Stomach smooth muscle (tissue), 2 donors: ENCODE results near the gene FGF21.
A peak's percentile ranks its signal among the peaks of the same experiment; 100 is the strongest.
"Not testable (repeated sequence)": the region's sequence is repeated elsewhere in the genome, so short reads cannot be mapped to it uniquely, and the experiment has no call there.

Source experiments
- H3K27ac ChIP-seq: one replicate; pipeline ENCODE4 v1.7.0; 2013; ENCODE audit warnings: mild to moderate bottlenecking, low read length, inconsistent platforms
- H3K27me3 ChIP-seq, 2 donors: one replicate each; pipeline ENCODE4 v1.7.0; 2013; ENCODE audit warnings: low read length in 2 of 2; ENCODE audit not compliant: insufficient read depth in 2 of 2, control insufficient read depth in 1 of 2
- H3K36me3 ChIP-seq, 2 donors: one replicate each; pipeline ENCODE4 v1.7.0; 2013; ENCODE audit warnings: low read length in 2 of 2; ENCODE audit not compliant: control insufficient read depth in 2 of 2, insufficient read depth in 2 of 2
- H3K4me1 ChIP-seq: one replicate; pipeline ENCODE4 v1.7.0; 2013; ENCODE audit warnings: low read length; ENCODE audit not compliant: control insufficient read depth, insufficient read depth
- H3K4me3 ChIP-seq, 2 donors: one replicate each; pipeline ENCODE4 v1.7.0; 2013; ENCODE audit warnings: low read length in 2 of 2
- H3K9ac ChIP-seq, 2 donors: one replicate each; pipeline ENCODE4 v1.7.0; 2013; ENCODE audit warnings: low read length in 2 of 2, mild to moderate bottlenecking in 1 of 2
- H3K9me3 ChIP-seq, 2 donors: one replicate each; pipeline ENCODE4 v1.7.0; 2013; ENCODE audit warnings: low read length in 2 of 2; ENCODE audit not compliant: control insufficient read depth in 2 of 2
- donor health status: healthy.
- donor health status: Pancreatic carcinoma.

The FGF21 gene, protein sequence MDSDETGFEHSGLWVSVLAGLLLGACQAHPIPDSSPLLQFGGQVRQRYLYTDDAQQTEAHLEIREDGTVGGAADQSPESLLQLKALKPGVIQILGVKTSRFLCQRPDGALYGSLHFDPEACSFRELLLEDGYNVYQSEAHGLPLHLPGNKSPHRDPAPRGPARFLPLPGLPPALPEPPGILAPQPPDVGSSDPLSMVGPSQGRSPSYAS

DNA sequence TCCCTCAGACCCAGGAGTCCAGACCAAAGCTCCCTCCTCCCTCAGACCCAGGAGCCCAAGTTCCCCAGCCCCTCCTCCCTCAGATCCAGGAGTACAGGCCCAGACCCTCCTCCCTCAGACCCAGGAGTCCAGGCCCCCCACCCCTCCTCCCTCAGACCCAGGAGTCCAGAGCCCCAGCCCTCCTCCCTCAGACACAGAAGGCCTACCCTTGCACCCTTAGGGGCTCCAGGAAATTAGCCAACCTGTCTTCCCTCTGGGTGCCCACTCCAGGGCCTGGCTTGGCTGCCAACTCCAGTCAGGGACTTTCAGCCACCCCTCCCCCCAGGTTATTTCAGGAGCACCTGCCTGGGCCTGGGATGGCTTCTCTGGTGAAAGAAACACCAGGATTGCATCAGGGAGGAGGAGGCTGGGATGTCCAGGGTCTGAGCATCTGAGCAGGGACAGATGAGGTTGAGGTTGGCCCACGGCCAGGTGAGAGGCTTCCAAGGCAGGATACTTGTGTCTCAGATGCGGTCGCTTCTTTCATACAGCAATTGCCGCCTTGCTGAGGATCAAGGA, at the start of gene FGF21:
FGF21 (plus strand) TSS at position 441 of the 558 bp plus-strand sequence. CDS start 713 bp downstream, outside the sequence.
- H3K9ac ChIP-seq = no peak within 1 kb of the TSS

DNA sequence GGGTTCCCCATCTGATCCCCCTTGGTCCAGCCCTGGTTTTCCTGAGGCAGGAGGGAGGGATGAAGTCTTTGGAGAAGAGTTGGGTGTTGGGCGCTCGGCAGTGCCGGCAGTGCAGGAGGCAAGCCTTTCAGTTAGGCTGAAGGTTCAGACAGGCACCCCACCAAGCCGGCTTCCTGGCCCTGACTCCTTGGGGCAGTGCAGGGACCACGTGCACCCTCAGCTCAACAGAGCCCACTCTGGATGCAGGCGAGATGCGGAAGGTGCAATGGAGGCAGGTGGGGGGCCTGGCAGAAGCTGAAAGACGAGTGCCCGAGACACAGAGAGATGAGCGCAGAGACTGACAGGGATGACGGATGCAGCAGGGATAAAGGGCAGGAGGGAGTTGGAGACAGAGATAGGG, 46.9 kb upstream of the FGF21 start:
- no peak overlapping the region for H3K4me3 ChIP-seq
- no peaks in the 10 kb centered on the region for H3K27me3 ChIP-seq
- no peak overlapping the region for H3K27ac ChIP-seq
- peaks cover 0 to 4% of the 10 kb centered on the region in 2 donors for H3K36me3 ChIP-seq
- H3K9ac ChIP-seq = no peak overlapping the region
- peaks cover 10% of the 10 kb centered on the region for H3K4me1 ChIP-seq
- no peaks in the 10 kb centered on the region for H3K9me3 ChIP-seq

More for the DNA sequence above, at the start of gene FGF21:
- H3K36me3 ChIP-seq = no peaks in the 10 kb centered on the region
- no peak within 1 kb of the TSS for H3K4me3 ChIP-seq
- no peak within 1 kb of the TSS for H3K27ac ChIP-seq
- H3K4me1 ChIP-seq = peaks cover 7% of the 10 kb centered on the region
- H3K27me3 ChIP-seq = peaks cover 22 to 29% of the 10 kb centered on the region in 2 donors
- H3K9me3 ChIP-seq = no peaks in the 10 kb centered on the region

DNA sequence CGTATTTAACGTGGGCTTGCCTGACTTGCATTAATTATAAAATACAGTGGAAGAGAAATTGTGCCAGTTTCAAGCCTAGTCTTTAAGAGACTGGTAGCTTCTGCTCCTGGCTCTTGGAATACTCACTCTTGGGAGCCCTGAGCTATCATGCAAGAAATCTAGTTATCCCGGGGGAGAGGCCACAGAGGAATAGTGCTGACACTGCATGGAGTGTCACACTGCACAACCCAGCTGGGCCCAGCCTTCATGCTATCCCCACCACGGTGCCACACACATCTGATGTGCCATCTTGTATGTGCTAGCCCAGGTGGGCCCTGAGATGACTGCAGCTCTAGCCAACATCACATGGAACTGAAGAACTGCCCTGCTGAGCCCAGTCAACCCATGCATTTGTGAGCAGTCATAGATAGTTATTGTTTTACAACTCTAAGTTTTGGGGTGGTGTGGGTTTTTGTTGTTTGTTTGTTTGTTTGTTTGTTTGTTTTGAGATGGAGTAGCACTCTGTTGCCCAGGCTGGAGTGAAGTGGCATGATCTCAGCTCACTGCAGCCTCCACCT, 44.1 kb upstream of the FGF21 start:
- no peaks in the 10 kb centered on the region for H3K36me3 ChIP-seq
- no peak overlapping the region for H3K4me3 ChIP-seq
- H3K9ac ChIP-seq = no peak overlapping the region
- H3K4me1 ChIP-seq = peaks cover 30% of the 10 kb centered on the region
- no peaks in the 10 kb centered on the region for H3K9me3 ChIP-seq
- no peaks in the 10 kb centered on the region for H3K27me3 ChIP-seq
- no peak overlapping the region for H3K27ac ChIP-seq

DNA sequence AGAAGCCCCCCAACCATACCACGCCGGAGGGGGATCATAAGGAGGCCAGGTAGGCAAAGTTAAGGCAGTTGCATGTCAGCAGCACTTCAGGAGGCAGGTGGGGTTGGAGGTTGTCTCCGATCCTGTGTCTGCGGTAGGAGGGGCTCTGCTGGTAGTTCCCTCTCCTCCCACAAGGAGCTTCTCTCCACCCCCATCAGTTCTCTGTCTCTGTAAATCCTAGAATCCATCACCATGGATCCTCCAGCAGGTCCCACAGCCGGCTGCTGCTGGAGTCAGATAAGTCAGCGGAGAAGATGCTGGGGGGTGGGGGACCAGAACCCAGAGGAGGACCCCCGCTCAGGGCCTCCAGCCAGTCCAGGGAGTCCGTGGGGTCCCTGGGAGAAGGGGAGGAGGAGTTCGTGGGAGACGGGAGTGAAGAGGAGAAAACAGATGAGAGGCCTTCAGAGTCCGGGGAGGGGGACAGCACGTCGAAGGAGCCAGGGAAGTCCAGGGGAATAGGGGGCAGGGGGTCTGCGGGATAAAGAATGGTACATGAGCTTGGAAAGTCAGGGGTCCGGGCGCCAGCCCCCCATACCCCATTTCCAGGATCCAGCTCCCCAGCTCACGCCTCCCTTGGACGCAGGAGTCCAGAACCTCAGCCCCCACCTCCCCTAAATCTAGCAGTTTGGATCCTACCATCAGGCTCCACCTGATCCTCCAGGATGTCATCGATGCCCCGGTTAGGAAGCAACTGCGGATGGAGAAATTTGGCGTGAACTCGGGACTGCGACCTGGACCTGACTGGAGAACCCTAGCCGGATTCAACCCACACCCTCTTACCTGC, 42.1 kb upstream of the FGF21 start:
- Histone ChIP-seq H3K9ac (peak overlapping the region; percentile 52 to 71), H3K4me3 (peak overlapping the region; percentile 75 to 85), H3K4me1 (peaks cover 40% of the 10 kb centered on the region), H3K36me3 (no peaks in the 10 kb centered on the region), H3K27me3 (no peaks in the 10 kb centered on the region), H3K9me3 (no peaks in the 10 kb centered on the region), H3K27ac (no peak overlapping the region)

DNA sequence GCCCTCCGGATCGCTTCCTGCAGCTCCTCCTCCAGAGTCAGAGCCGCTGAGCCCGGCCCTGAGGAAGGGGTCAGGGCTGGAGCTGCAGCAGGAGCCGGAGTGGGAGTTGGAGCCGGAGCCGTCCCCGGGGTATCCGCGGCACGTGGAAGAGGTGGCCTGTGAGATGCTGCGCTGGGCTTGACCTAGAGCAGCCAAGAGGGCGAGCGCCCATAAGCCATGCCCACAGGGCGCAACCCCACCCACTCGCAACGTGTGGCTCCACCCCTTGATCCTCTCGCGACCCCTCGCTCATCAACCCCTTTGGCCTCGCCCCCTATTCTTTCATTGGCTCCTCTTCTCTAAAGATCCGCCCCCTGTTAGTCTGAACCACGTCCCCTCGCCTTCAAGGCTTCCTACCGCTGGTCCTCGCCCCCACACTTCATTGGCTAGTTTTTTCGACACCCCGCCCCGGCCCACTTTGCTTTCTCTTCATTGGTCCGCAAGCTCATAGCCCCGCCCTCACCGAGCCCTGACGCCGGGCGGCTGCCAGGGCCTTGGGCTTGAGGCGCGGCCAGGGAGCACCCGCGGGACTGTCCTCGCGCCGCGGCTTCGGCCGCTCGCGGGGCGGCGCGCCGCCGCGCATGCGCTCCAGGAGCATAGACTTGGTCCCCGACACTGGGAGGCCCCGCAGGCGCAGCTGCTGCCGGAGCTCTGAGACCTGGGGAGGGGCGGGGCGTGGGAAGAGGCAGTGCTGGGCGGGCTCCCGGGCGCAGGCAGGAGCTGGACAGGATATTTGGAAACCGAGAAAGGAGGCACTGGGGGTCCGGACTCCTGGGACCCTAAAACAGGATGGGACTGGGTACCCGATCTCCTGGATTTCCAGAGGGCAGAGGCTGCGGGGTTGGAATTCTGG, 41.2 kb upstream of the FGF21 start:
- peak overlapping the region; percentile 85 for H3K27ac ChIP-seq
- peak overlapping the region; percentile 75 to 85 for H3K4me3 ChIP-seq
- no peaks in the 10 kb centered on the region for H3K27me3 ChIP-seq
- H3K9ac ChIP-seq = peak overlapping the region; percentile 84 to 86
- no peaks in the 10 kb centered on the region for H3K9me3 ChIP-seq
- peaks cover 45% of the 10 kb centered on the region for H3K4me1 ChIP-seq
- no peaks in the 10 kb centered on the region for H3K36me3 ChIP-seq

DNA sequence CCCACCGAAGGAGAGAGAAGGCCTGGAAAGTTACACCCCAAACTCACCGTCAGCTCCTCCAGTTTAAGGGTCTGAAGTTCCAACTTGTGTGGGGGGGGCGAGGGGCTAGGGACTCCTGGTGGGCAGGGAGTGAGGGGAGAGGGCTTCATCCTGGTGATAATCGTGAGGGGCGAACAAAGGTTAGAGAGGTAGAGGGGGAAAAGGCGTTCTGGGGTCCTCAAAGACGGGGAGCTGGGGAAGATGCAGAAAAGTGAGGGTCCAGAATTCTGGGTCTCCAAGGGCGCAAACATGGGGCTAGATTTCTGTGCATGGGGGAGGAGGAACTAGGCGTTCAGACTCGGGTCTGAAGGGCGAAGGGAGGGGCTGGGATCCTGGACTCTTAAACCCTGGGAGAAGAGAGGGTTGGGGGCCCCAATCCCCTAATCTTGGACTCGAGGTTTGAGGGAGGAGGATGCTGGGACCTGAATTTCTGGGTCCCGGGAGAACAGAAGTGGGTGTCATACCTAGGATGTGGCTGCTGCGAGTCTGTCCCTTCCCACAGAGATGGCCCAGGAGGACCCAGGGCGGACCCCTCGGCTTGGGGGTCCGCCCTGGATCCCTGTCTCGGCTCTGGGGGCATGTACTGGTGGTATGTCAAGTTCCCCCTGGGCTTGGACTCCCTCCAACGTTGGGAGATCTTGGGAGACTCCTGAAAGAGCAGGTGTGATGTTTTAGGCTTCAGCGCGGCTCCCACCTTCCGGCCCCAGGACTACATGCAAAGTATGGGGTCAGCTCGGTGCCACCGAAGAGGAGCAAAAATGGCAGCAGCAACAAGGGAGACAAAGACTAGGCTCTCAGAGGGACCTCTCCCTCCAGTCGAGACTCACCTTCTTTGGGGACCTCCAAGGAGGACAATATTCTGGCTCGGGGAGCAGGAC, 40.3 kb upstream of the FGF21 start:
- Histone ChIP-seq H3K27ac (peak overlapping the region; percentile 85), H3K9me3 (no peaks in the 10 kb centered on the region), H3K27me3 (no peaks in the 10 kb centered on the region), H3K36me3 (no peaks in the 10 kb centered on the region), H3K4me1 (peaks cover 51% of the 10 kb centered on the region), H3K9ac (peak overlapping the region; percentile 84 to 86), H3K4me3 (peak overlapping the region; percentile 73 to 75)

DNA sequence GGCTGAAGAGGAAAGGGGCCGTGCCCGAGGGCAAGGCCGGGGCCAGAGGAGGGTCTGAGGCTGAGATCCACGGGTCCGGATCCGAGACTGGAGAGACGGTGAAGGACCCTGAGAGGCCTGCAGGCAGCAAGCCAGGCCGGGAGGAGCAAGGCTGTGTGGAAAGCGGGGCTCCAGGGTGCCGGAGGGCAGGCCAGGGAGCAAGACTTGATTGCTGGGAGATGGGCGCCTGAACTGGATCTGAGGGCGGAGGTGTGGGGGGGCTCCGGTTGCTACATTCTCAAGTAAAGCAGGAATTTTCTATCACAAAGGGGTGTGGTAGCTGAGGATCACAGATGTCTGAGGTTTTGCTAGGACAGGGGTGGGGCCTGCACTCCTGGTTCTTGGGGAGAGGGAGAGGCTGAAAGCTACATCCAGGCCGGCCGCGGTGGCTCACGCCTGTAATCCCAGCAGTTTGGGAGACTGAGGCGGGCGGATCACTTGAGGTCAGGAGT, 39.6 kb upstream of the FGF21 start:
- Histone ChIP-seq H3K36me3 (no peaks in the 10 kb centered on the region), H3K4me3 (peak overlapping the region in 1 of 2 donors; percentile 73), H3K9me3 (no peaks in the 10 kb centered on the region), H3K9ac (peak overlapping the region in 1 of 2 donors; percentile 22), H3K4me1 (peaks cover 55% of the 10 kb centered on the region), H3K27ac (peak overlapping the region; percentile 85), H3K27me3 (no peaks in the 10 kb centered on the region)

DNA sequence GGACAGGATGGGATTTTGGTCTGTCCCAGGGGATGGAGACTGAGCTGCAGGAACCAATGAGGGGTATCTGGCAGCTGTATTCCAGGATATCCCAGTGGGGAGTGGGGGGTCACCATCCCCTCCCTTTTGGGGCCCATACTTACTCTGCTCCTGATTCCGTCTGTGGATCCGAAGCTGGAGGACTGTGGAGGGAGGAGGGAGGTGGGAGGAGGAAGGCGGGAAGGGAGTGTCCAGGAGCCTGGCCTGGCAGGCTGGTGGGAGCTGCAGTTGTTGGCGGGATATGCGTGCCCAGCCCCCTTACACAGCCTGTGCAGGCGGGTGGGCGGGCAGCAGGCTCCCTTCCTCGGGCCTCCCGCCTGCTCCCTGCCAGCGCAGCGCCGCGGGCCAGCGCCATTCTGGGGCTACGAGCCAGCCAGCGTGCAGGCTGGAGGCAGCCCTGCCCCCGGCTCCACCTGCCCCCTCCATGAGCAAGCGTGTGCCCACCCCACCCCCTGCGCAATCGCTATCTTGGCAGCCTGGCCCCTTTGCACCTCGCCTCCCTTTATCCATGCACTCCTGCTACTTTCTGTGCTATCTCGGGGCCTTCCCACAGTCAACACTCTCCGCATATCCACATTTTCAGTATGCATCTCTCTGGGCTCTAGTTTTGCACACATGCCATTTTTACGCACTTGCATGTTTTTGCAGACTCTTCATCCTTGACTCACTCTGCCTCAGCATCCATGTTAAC, 38.6 kb upstream of the FGF21 start:
- peaks cover 55% of the 10 kb centered on the region for H3K4me1 ChIP-seq
- no peaks in the 10 kb centered on the region for H3K27me3 ChIP-seq
- no peaks in the 10 kb centered on the region for H3K36me3 ChIP-seq
- no peaks in the 10 kb centered on the region for H3K9me3 ChIP-seq
- H3K4me3 ChIP-seq = peak overlapping the region; percentile 55 to 68
- H3K27ac ChIP-seq = peak overlapping the region; percentile 55
- peak overlapping the region; percentile 29 to 59 for H3K9ac ChIP-seq

DNA sequence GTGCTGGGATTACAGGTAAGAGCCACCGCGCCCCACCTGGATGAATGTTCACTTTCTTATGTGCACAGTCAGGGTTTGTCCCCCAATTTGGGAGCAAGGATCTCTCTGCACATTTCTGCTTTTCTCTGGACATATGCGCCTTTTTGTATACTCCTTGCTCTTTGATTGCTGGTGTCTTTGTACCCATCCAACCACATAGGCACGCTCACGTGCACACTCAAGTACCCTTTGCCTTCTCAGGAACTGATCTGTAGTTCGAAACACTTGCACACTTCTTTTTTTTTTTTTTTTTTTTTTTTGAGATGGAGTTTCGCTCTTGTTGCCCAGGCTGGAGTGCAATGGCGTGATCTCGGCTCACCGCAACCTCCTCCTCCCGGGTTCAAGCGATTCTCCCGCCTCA, 37.2 kb upstream of the FGF21 start:
- not testable (repeated sequence) for H3K4me3 ChIP-seq, H3K36me3 ChIP-seq, H3K9ac ChIP-seq, H3K27me3 ChIP-seq, H3K27ac ChIP-seq, H3K9me3 ChIP-seq
- peaks cover 49% of the 10 kb centered on the region for H3K4me1 ChIP-seq
